Astrocyte of the spinal cord (primary cell): ENCODE measurements around the gene FBXW8.

Source experiments
- DNase-seq: peaks from one replicate; pipeline ENCODE4 v3.0.0; 2011; ENCODE audit warnings: low read depth, low spot score
- H3K4me3 ChIP-seq: 2 replicates; pipeline ENCODE4 v1.5.1; 2011; ENCODE audit warnings: low read depth, mild to moderate bottlenecking, low read length, moderate library complexity
- in situ Hi-C: cut with HindIII; loops from 2 replicates; pipeline ENCODE4 v1.10.0; 2017; ENCODE audit warnings: low sequenced_read_pairs
- TF ChIP-seq, protein P1 (sequence below): IDR thresholded peaks from 2 replicates; pipeline ENCODE4 v1.5.1; 2012; ENCODE audit warnings: low read depth, mild to moderate bottlenecking, low read length, inconsistent platforms

FBXW8 gene

DNA sequence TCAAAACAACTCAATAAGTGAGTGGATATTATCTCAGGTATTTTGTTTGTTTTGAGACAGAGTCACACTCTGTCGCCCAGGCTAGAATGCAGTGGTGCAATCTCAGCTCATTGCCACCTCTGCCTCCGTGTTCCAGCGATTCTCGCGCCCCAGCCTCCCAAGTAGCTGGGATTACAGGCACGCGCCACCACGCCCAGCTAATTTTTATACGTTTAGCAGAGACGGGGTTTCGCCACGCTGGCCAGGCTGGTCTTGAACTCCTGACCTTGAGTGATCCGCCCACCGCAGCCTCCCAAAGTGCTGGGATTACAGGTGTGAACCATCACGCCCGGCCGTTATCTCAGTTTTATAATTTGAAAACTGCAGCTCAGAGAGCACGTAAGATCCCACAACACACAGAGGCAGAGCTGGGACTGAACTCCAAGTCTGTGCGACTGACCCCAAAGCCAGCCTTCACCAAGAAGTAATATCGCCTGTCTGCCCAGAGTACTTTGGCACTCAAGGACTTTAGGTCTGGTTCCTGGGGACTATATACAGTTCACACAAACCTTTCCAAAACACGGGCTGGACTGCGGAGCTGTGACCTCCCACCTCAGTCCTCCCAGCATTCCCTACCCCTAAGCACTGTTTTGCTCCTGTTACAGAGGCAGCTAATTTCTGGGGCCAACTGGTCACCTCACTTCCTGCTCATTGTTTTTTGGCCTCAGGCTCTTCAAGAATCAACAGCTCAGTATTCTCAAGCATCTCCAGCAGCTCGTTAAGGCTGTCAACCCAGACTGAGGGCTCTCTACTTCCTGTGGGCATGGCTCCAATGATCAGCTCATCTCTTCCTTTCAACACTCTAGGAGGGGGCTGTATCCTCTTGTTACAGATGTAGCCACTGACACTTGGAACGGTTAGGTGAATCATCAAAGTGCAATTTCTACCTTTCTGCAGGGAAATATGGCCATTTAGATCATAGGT lies 165.9 kb downstream of the FBXW8 start:
- DNase-seq: no peak

DNA sequence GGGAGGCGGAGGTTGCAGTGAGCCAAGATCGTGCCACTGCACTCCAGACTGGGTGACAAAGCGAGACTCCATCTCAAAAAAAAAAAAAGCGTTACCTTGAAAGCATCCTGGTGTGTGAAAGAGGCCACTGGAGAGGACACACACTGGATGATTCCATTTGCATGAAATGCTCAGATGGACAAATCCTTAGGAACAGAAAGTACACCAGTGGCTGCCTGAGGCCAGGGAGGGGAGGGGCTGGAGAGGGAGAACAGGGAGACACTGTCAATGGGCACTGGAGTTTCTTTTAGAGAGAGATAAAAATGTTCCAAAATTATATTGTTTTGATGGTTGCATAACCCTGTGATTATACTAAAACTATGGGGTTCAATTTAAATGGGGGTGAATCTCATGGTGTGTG lies 168.7 kb downstream of the FBXW8 start:
- no peak overlapping the region for H3K4me3 ChIP-seq
- TF ChIP-seq, protein P1, sequence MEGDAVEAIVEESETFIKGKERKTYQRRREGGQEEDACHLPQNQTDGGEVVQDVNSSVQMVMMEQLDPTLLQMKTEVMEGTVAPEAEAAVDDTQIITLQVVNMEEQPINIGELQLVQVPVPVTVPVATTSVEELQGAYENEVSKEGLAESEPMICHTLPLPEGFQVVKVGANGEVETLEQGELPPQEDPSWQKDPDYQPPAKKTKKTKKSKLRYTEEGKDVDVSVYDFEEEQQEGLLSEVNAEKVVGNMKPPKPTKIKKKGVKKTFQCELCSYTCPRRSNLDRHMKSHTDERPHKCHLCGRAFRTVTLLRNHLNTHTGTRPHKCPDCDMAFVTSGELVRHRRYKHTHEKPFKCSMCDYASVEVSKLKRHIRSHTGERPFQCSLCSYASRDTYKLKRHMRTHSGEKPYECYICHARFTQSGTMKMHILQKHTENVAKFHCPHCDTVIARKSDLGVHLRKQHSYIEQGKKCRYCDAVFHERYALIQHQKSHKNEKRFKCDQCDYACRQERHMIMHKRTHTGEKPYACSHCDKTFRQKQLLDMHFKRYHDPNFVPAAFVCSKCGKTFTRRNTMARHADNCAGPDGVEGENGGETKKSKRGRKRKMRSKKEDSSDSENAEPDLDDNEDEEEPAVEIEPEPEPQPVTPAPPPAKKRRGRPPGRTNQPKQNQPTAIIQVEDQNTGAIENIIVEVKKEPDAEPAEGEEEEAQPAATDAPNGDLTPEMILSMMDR: no peak
- in situ Hi-C loops: no loop called here
- no peak for DNase-seq

More for the DNA sequence above, 165.9 kb downstream of the FBXW8 start:
- H3K4me3 ChIP-seq: no peak overlapping the region
- in situ Hi-C loops: no loop called here
- TF ChIP-seq, protein P1: no peak

DNA sequence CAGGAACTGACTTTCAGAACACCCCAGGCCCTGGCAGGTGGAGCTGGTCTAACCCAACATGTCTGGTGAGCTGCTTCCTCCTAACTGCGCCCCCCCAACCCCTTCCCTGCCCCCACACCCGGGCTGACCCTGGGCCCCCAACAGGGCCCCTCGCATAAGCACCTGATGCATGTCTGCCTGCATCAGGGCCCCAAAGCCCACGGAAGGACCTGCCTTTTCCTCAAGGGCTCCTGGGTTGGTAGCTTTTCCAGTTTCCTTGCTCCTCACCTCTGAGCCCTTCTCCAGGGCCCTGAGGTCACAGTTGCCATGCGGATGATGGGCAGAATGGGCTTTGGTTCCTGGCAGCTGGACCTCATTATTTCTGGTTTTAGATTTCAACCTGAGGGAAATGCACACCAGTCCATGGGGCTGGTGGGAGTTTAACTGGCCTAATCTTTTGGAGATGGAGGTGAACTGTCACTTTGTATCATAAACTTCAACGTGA lies 170.0 kb downstream of the FBXW8 start:
- TF ChIP-seq, protein P1: no peak
- DNase-seq: no peak
- no peak overlapping the region for H3K4me3 ChIP-seq
- in situ Hi-C loops: no loop called here
